NCI-H774 (cell line): Measurements from ENCODE around the gene NCF2.
A peak's percentile ranks its signal among the peaks of the same experiment; 100 is the strongest.
"Not testable (repeated sequence)": the region's sequence is repeated elsewhere in the genome, so short reads cannot be mapped to it uniquely, and the experiment has no call there.

Experiments
- DNase-seq: peaks from one replicate; lab custom pipeline; 2025; lab: John Stamatoyannopoulos, UW

The NCF2 gene, protein sequence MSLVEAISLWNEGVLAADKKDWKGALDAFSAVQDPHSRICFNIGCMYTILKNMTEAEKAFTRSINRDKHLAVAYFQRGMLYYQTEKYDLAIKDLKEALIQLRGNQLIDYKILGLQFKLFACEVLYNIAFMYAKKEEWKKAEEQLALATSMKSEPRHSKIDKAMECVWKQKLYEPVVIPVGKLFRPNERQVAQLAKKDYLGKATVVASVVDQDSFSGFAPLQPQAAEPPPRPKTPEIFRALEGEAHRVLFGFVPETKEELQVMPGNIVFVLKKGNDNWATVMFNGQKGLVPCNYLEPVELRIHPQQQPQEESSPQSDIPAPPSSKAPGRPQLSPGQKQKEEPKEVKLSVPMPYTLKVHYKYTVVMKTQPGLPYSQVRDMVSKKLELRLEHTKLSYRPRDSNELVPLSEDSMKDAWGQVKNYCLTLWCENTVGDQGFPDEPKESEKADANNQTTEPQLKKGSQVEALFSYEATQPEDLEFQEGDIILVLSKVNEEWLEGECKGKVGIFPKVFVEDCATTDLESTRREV

DNA sequence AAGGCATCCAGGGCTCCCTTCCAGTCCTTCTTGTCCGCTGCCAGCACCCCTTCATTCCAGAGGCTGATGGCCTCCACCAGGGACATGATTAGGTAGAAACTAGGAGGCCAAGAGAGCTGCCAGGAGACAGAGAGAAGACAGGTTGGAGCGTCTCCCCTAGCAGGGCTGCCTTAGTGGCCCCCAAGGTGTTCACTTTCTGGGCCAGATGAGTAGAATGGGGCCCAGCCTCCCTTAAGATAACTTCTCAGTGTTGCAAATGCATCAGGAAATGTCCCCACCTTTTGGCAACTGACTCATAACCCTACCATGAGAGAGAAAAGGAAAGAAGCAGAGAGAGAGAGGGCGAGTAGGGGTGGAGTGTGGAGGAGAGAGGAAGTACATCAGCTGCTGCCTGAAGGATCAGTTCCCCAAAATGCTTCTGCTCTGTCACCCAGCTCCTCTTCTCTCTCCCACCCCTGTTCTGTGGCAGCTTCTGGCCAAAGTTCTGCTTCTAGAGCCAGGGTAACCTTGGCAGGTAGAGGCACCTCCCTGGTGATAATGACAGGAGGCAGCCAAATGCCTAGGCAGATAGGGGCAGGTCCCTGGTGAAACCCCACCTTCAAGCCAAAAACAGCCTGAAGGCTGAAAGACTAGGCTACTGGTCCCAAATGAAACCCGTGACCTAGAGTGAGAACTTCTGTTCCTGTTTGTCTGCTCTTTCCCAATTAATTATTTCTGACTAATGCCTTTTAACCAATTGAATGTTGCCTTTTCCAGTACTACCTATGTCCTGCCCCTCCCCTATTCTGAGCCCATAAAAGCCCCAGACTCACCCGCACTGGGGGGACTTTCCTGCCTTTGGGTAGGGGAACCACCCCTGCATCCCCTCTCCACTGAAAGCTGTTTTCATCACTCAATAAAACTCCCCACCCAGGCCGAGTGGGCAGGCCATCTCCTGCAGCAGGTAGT is at the start of gene NCF2:
Gene NCF2 (minus strand): TSS at position 216 of the 948 bp plus-strand sequence. CDS start 130 bp downstream, at position 86.
- no peak for DNase-seq

DNA sequence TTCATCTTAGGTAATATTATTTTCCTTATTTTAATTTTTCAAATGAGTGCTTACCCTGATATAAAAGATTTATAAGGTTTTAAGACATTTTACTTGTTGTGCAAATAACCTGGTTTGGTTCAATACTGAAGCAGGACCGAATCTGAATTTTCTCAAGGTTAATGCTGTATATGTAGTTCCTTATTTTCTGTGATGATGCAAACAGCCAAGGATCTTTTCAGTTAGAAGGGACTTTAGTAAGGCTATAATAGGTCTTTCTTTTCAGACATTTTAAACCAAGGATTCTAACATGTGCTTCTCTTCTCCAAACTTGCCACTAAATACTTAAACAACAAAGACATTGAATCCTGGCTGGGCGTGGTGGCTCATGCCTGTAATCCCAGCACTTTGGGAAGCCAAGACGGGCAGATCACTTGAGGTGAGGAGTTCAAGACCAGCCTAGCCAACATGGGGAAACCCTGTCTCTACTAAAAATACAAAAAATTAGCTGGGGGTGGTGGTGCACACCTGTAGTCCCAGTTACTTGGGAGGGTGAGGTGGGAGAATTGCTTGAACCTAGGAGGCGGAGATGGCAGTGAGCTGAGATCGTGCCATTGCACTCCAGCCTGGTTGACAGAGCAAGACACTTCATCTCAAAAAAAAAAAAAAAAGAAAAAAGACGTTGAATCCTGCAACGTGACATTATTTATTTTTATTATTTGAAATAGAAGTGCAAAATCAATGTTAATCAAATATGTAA is 48.6 kb upstream of the NCF2 start:
- DNase-seq: no peak

DNA sequence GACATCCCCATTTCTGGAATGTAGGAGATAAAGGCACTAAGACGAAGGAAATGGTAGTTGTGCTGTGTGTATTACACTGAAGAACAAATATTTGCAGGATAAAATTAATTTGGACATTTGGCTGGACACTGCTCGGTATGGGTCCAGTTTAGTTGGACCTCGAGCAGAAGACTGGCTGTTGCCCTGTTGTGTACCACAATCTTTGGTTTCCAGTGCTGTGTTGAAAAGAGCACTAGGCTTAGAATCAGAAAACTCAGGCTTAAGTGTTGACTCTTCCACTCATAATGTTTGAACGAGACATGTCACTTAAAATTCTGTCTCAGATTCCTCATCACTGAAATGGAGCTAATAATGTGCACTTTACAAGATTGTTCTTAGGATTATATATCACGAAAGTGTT is 46.5 kb upstream of the NCF2 start:
- no peak for DNase-seq

DNA sequence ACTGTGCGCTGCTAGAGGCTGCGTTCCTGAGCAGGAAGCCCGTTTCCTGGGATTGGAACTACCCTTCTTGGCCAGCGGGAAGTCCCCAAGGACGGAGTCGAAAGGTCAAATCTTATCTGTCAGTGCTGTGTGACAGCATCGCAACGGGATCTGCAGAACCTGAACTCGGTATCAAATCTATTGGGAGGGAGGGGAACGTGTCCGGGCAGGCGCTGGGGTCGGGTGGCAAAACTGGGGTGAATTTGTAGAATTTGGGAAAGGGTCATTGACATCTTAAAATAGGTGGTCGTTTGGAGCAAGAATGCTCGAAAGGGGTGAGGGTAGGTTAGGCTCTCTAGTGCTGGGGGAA is 46.0 kb upstream of the NCF2 start:
- no peak for DNase-seq

DNA sequence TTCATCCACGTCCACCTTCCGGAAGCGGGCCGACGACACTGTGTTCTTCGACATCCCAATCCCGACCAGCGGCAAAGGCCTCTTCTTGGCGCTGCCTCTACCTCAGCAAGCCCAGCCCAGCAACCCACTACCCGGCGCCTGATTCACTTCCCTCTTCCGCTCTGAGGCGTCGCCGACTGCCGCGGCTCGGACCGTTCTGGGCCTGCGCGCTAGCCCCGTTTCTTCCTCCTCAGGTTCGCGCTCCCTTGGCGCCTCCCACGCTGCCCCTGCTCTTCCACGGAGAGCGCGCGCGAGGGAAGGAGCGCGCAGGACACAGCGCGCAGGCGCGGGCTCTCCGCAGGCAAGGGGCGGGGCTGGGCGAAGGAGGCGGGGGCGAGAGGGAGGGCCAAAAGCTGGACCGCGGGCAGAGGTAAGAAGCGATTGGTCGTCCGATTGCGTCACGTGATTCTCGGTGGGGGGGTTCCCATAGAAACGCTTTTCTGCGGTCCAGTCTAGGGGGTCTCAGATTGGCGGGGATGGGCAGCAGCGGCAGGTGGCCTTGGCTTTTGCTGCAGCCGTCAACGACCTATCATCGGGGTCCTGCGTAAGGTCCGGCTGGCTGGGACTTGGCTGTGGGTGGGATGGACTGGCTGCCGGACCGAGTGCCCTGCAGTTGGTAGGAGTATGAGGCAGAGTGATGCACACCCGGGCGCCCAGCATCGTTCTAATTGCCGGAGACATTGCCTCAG is 45.5 kb upstream of the NCF2 start, which contains the start of gene ARPC5:
Gene ARPC5 (minus strand): TSS at position 178 of the 728 bp plus-strand sequence. CDS start 124 bp downstream, at position 54.
- peak; percentile 97 for DNase-seq

DNA sequence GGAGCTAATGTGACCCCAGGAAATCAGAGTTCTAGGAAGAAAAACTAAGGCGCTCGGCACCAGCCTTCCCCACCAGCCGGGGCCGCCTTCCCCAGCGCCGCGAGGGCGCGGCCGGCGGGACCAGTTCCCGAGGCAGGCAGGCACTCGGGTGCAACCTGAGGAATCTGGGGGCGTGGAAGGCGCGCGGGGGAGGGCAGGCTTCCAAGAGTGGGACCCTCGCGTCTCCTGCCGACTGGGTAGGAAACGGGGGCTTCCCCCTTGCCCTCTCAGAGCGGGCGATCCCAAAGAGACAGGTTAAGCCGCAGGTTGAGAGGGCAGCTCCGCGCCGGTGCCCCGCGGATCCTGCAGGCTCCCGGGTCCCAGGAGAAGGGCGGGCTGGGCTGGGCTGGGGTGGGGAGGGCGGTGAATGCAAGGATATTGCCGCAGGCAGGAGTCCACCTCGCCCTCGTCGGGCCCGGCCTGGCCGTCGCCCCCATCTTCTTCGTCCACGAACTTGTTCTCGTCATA is 44.9 kb upstream of the NCF2 start:
- peak; percentile 26 for DNase-seq

DNA sequence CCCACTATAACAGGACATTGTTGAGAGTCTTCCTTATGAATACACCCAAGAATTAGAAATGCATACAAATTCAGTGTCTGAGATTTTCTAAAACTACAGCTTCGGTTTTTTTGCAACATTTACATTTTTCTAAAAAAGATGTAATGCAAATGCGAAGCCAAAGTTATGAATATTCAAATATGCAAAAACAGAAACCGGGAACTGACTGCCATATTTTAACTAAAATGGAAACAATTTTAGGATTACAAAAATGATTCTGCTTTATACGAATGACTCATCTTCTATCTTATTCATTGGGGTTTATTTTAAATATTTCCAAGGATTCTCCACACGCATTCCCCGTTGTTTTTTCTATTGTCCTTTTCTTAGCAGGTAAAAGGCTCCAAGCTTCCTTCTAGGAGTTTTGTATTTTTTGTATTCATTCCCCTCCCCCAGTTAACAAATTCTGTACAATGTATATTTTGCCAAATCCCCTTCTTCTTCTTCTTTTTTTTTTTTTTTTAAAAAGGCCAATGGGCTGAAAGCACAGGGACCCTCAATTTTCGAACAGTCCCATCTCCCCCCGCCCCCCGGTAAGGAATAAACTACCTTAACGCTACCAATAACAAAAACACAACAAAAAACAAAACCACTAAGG is 44.3 kb upstream of the NCF2 start:
- DNase-seq: no peak

DNA sequence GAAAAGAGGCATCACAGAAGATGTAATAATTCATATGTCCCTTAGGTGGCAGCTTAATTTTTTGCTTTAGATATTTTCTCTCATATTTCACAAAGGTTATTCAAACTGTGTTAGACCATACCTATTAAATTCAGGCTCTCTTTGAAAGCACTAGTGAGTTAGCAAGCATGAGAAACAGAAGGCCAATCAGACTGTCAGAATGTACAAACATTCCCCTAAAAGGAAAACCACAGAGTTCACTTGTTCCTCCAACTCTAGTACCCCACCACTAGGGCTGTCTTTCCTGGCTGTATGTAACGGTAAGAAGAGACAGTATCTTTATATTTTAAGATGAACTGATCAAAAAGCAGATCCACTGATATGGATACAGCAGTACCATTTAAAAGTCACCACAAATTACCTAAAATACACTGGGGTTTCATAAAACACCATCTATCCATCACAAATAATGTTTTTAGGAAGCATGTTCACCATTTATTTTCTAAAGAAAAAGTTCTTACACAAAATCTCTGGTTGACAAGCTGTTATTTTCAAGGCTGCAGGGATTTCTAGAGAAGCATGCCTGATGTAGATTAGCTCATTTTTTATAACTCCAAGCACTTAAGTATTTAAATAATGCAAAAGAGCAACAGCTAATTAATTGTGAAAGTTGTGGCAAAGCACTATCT is 43.6 kb upstream of the NCF2 start:
- DNase-seq: no peak

DNA sequence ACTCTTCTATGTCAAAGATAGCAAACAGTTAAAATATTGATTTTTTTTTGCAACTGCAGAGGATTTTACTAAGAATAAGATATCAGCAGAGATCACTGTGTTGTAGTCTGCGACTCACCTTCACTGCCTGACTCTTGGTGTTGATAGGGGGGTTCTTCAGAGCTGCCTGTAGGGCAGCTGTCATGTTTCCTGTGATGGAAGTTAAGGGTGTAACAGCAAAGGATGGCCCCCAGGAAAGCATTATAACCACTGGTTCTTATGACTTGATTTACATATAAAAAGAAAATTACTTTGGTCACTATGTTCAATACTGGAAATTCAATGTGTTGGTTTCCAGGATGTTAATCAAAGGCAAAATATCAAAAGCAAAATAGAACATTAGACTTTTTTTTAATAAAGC is 42.7 kb upstream of the NCF2 start:
- DNase-seq: no peak

DNA sequence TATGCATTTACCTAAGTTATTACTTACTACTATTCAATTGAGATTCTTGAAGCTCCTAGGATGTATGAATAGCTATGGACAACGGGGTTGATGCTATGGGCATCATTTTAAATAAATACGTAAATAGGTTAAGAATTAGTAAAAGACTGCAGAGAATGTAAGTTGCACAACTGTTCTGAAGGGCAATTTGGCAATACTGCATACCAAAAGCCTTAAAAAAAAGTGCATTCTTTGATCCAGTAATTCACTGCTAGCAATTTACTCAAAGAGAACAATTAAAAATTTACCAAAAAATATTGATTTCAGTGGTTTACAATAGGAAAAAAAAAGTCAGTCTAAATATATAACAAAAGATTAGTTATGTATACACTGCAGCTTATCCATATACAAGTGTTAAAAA is 41.9 kb upstream of the NCF2 start:
- DNase-seq: no peak

DNA sequence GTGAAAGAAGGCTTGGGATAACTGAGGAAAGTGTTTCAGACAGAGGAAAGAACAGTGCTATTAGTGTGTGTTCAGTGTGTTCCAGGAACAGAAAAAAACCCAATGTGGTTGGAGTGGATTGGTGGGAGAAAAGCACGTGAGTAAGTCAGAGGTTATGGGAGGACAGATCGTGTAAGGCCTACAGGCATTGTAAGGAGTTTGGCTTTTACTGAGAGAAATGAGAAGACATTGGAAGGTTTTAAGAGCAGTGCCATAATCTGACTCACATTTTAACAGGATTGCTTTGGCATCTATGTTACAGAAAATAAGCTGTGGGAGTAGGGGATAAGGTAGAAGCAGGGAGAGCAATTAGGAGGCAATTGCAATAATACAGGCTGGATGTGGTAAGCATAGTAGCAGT is 40.5 kb upstream of the NCF2 start:
- no peak for DNase-seq

DNA sequence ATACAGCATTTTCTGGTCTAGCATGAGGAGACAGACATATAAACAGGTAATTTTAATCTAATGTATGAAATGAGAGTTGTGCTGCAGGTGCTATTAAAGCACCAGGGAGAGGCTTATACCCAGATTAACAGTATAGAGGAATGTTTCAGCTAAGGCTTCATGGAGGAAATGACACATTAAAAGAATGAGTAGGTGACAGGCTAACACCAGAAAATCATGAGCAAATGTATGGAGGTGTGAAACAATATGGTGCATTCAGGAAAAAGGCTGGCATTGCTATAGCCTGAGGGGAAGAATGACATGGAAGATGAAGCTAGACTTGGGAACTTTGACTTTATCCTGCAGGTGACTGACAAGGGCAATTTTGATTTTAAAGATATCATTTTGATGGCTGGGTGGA is 38.3 kb upstream of the NCF2 start:
- no peak for DNase-seq

DNA sequence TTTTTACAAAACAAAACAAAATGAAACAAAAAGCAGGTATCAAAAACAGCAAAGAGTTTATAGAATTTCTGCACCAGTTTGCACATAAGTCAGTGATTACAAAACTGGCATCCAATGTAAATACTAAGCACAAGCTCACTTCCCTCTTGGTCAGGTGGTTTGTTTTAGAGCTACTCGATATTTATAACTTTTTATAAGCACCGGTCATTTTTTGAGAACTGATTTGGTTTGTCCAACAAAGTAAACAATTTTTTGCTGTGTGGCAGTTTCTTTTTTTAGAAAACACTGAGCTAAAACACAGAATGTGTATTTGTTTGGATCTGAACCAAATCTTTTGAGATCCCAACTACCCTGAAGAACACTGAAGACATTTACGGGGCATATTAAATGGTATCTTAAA is 36.0 kb upstream of the NCF2 start:
- DNase-seq: not testable (repeated sequence)

DNA sequence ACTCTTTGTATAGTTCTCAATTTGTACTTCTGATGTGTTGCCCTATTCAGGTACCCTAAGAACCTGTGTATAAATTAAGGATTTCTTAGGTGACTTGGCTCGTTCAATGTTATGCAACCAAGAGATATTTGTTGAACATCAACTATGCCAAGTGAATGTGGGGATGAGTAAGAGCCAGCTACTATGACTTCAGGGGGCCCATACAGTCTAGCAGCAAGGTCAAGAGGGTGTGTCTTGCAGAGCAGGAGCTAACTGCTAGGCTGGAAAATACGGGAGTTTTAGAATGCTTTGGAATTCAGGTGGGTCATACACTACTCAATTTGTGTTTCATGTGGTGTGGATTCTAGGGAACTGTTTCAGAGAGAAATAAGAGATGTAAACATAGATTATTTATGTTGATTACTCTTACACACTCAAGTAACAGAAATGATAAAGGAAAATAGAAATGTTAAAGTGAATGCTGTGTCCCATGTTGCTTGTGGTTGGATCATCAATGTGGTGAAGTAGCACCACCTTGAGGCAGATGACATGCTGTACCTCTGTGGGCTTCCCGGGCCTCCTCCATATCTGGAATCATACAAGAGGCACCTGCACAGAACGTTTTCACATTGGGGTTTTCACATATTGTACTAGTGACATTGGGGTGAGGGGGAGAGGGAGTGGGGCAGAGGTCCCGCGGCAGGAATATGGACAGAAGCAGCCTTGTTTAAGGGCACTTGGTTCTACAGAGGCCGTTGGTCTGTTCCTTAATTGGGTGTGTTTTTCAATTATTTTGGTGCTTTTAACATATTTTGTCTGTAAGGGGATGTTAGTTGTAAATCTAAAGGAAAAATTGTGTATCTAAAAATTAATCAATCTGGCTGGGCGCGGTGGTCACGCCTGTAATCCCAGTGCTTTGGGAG is 32.9 kb upstream of the NCF2 start:
- peak; percentile 35 for DNase-seq

DNA sequence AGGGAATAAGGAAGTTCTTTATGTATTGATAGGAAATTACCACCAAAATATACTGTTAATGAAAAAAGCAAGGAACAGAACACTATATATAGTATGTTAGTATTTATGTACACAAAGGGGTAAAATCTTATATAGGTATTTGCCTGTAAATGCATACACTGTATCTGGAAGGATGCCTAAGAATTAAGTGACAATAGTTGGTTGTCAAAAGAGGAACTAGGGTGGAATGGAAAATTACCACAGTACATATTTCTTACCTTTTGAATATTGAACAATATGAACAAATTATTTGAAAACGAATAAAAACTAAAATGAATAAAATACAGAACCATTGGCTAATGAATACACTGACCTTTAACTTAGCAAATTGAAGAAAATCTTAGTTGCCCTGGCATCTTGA is 31.8 kb upstream of the NCF2 start:
- DNase-seq: no peak

DNA sequence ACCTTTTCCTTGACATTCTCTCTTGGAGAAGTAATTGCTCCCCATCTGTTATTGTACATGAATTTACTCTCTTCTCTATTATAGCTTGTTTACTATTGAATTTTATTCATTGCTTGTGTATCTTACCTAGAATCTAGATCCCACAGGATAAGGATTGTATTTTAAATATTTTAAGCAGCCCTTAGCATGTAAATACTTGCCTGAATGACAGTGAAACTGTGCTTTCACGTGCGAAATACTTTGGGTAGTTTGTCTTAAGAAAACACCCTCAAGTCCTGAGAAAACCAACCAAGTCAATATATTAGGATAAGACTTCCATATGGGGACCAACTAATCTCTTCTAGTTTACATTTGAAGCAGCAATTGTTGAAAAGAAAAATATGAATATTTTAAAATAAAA is 30.1 kb upstream of the NCF2 start:
- no peak for DNase-seq

DNA sequence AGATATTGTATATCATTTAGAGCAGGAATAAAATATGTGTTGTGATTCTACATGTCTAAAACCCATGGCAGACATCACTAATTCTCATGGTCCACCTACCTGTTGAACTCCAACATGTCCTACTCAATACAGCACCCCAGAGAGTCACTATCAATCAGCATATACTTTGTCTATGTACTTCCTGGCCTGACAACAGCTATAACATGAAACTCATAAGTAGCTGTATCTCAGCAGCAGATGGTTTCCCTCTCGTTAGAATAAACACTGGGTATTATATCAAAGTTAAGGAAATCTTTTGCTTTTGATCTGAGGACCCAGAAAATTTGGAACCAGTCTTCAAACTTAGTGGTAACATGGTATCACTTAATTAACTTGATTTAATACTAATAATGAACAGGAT is 29.5 kb upstream of the NCF2 start:
- no peak for DNase-seq

DNA sequence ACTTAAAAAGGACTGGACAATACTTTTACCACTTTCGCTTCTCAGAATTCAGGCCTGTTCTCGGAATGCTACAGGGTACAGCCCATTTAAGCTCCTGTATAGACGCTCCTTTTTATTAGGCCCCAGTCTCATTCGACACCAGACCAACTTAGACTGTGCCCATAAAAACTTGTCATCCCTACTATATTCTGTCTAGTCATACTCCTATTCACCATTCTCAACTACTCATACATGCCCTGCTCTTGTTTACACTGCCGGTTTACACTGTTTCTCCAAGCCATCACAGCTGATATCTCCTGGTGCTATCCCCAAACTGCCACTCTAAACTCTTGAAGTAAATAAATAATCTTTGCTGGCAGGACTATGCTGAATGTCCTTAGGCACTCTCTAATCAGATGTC is 27.9 kb upstream of the NCF2 start:
- DNase-seq: not testable (repeated sequence)

DNA sequence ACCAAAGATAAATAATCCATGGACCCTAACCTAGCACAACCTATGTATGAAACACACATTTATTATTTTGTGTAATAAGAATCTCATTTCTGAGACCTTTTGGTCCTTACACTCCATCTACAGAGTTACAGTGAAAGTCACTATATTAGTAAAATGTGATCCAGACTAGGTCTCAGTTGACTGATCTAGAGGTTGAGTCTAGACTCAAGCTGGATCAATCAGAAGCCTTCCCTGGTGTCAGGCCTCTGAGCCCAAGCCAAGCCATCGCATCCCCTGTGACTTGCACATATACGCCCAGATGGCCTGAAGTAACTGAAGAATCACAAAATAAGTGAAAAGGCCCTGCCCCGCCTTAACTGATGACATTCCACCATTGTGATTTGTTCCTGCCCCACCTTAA is 22.7 kb upstream of the NCF2 start:
- not testable (repeated sequence) for DNase-seq
